Right lobe of liver (tissue), 6 donors: Measurements from ENCODE around the gene SUN1. TPM values are rescaled to one million over a fixed set of nuclear protein-coding genes. Genes with fewer than 3 reads are reported as not detected.

Experiments
- ATAC-seq, 4 donors: fragments of 200-7000 bp; cut with Tn5 transposase; one replicate each; pipeline ENCODE4 v1.9.1; 2020; ENCODE audit warnings: mild to moderate bottlenecking in 4 of 4, moderate library complexity in 4 of 4
- DNase-seq, 3 donors: peaks; one replicate each; pipeline ENCODE4 v3.0.0-alpha.2; 2020
- H3K27ac ChIP-seq, 3 donors: fragments of 200-600 bp; one replicate each; pipeline ENCODE4 v1.8.0; 2022
- H3K27me3 ChIP-seq, 2 donors: fragments of 200-600 bp; one replicate each; pipeline ENCODE4 v1.8.0; 2022
- H3K36me3 ChIP-seq, 4 donors: fragments of 200-600 bp; sonication (generic) in 1 of 4; one replicate each; pipeline versions ENCODE4 v1.5.1 to v1.8.0; 2017 to 2022; ENCODE audit warnings: control low read depth in 1 of 4
- H3K4me1 ChIP-seq, 4 donors: fragments of 200-600 bp; sonication (generic) in 1 of 4; one replicate each; pipeline versions ENCODE4 v1.5.1 to v1.8.0; 2017 to 2022; ENCODE audit warnings: control low read depth in 1 of 4
- H3K4me3 ChIP-seq, 3 donors: fragments of 200-600 bp; one replicate each; pipeline ENCODE4 v1.8.0; 2022
- H3K9me3 ChIP-seq, 4 donors: fragments of 200-600 bp; sonication (generic) in 1 of 4; one replicate each; pipeline versions ENCODE4 v1.5.1 to v1.8.0; 2017 to 2022; ENCODE audit warnings: control low read depth in 1 of 4
- POLR2A ChIP-seq: fragments of 450-650 bp; IDR thresholded peaks from one replicate; pipeline ENCODE4 v1.6.1; 2017; ENCODE audit warnings: antibody characterized with exemption, mild to moderate bottlenecking
- WGBS: methylation state at CpG from one replicate; pipeline ENCODE4 v1.1.6; 2018; ENCODE audit warnings: low coverage, low lambda C conversion rate; ENCODE audit not compliant: insufficient coverage; ENCODE audit errors: missing lambda C conversion rate; 5-methylcytosine and 5-hydroxymethylcytosine counted together
- intact Hi-C, 2 donors: fragments of 100-400 bp; cut with DNase I; formaldehyde crosslinking; loops; one replicate each; pipeline versions ENCODE4 v1.11.2 to v1.14.1; 2022
- total RNA-seq, 6 experiments: library from RNA; depleted of rRNA in 2 of 6; stranded (reverse); fragments of >200 nt in 2 of 6; fragmentation: NEBNext Ultra II Directional in 3 of 6; extraction: Animal tissue kit (Norgen Biotek cat#: 25700) in 3 of 6; gene quantifications; one replicate each; pipeline versions ENCODE4 v1.1.0 to v1.2.4, GENCODE V29; 2016 to 2023
- TF ChIP-seq, protein P1 (sequence below), 4 donors: fragments of 200-600 bp in 3 of 4; fragments of 450-650 bp in 1 of 4; IDR thresholded peaks; one replicate each; pipeline versions ENCODE4 v1.5.1 to v1.8.0; 2016 to 2022; ENCODE audit warnings: antibody characterized with exemption in 4 of 4, mild to moderate bottlenecking in 2 of 4
- donor health status: DM: no; HTN: yes; CAD: no.
- donor health status: DM: no; HTN: no; CAD: no.
- donor health status: DM: no; HTN: no; CAD: no.
- donor health status: DM: no; HTN: yes; CAD: no.
- donor health status: DM: no; HTN: yes; CAD: no.

Gene SUN1
- total RNA-seq, 6 experiments from 2014 or later, result 33.4 to 54.0 (median 48.7) TPM

- peaks cover 0 to 81% (median 19%) of the 10 kb centered on the region in 4 donors for H3K4me1 ChIP-seq
Observed at GRCh38 chr7:884191-885003, 52.1 kb downstream of the SUN1 start.

DNA sequence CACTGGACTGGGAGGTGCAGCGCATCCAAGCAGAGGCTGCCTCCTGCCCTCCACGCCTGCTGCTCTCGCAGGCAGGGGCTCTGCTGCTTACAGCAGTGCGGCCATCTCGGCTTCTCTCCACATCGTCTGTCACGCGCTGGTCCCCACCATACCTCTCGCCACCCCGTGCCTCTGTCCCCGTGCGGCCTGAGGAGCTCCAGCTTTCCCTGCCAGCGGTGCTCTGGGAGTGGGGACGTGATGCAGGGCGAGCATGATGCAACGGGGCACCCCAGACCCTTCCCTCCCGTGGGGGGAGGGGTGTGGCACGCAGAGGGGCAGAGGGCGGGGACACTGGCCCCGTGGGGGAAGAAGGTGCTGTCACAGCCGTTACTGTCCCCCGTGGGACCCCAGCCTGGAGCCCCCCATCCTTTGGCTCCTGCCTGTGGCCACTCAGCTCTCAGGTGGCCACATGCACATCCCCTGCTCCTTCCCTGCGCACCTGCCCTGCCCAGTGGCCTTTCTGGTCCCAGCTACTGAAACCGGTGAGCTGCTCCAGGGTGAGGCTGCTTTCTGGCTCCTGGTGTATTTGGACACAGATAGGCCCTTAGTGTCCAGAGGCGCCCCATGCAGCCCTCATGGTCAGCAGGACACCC, 53.1 kb downstream of the SUN1 start:
- Histone ChIP-seq H3K27me3 (no peaks in the 10 kb centered on the region), H3K4me1 (peaks cover 0 to 71% (median 15%) of the 10 kb centered on the region in 4 donors), H3K27ac (no peak overlapping the region), H3K9me3 (no peaks in the 10 kb centered on the region), H3K4me3 (no peak overlapping the region), H3K36me3 (peaks cover 0 to 30% (median 9%) of the 10 kb centered on the region in 4 donors)
- intact Hi-C loops, result loop anchor here in 1 of 2 donors (10.0 kb wide), 1 partner anchor 561 kb away; no protein-coding TSS in a partner anchor
- DNase-seq (peak in 2 of 3 donors; percentile 19 to 43), ATAC-seq (no peak)
- TF ChIP-seq, protein P1, sequence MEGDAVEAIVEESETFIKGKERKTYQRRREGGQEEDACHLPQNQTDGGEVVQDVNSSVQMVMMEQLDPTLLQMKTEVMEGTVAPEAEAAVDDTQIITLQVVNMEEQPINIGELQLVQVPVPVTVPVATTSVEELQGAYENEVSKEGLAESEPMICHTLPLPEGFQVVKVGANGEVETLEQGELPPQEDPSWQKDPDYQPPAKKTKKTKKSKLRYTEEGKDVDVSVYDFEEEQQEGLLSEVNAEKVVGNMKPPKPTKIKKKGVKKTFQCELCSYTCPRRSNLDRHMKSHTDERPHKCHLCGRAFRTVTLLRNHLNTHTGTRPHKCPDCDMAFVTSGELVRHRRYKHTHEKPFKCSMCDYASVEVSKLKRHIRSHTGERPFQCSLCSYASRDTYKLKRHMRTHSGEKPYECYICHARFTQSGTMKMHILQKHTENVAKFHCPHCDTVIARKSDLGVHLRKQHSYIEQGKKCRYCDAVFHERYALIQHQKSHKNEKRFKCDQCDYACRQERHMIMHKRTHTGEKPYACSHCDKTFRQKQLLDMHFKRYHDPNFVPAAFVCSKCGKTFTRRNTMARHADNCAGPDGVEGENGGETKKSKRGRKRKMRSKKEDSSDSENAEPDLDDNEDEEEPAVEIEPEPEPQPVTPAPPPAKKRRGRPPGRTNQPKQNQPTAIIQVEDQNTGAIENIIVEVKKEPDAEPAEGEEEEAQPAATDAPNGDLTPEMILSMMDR (IDR thresholded peaks at IDR 0.05), result no peak
- TF ChIP-seq POLR2A, result no peak
- 100% methylated on average over 1 of the region's 25 CpGs for WGBS

More at GRCh38 chr7:884191-885003, 52.1 kb downstream of the SUN1 start:
- H3K9me3 ChIP-seq, result no peaks in the 10 kb centered on the region
- H3K4me3 ChIP-seq, result no peak overlapping the region
- ATAC-seq, result peak in 1 of 4 donors; percentile 17
- peak in 2 of 3 donors; percentile 35 to 57 for DNase-seq
- H3K36me3 ChIP-seq, result peaks cover 0 to 30% (median 9%) of the 10 kb centered on the region in 4 donors
- no peak for TF ChIP-seq POLR2A
- TF ChIP-seq, protein P1 (IDR thresholded peaks at IDR 0.05), result no peak
- intact Hi-C loops, result loop anchor here in 1 of 2 donors (10.0 kb wide), 1 partner anchor 560 kb away; no protein-coding TSS in a partner anchor
- no peaks in the 10 kb centered on the region for H3K27me3 ChIP-seq
- 73% methylated on average over 8 of the region's 31 CpGs for WGBS
- H3K27ac ChIP-seq, result peak overlapping the region in 1 of 3 donors; percentile 12

DNA sequence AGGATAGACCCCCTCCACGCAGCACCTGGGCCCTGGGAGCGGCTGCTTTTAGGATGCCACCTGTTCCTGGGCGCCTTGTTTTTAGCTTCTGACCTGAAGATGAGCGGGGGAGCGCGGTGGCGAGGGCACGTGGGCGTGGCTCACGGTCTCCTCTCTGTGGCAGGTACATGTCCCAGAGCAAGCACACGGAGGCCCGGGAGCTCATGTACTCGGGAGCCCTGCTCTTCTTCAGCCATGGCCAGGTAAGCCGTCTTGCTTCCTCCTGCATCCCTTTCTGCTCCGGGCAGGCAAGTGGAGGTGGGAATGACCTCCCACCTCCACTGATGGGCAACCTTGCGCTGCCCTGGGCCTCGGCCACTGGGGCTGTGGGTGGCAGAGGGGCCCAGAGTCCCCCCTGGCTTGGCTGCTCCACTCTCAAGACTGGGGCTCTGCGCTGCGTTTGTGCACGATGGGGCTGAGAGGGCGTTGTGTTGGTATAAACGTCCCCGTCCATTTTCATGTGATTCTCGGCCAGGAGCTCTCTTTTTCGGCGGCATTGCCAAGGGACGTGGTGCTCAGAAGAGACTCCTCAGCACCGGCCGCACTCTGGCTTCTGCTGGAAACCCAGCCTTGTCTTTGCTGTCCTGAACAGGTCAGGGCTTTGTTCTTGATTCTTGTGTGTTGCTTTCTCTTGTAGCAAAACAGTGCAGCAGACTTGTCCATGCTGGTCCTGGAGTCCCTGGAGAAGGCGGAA, 53.8 kb downstream of the SUN1 start:
- 0% methylated on average over 1 of the region's 30 CpGs for WGBS
- no peak for ATAC-seq
- peak overlapping the region in 1 of 3 donors; percentile 78 for H3K27ac ChIP-seq
- no peaks in the 10 kb centered on the region for H3K9me3 ChIP-seq
- intact Hi-C loops, result loop anchor here in 1 of 2 donors (10.0 kb wide), 1 partner anchor 561 kb away; no protein-coding TSS in a partner anchor
- H3K36me3 ChIP-seq, result peaks cover 0 to 35% (median 15%) of the 10 kb centered on the region in 4 donors
- H3K4me1 ChIP-seq, result peaks cover 0 to 64% (median 13%) of the 10 kb centered on the region in 4 donors
- DNase-seq, result peak in 1 of 3 donors; percentile 11
- TF ChIP-seq, protein P1 (IDR thresholded peaks at IDR 0.05), result no peak
- no peak for TF ChIP-seq POLR2A
- no peaks in the 10 kb centered on the region for H3K27me3 ChIP-seq
- H3K4me3 ChIP-seq, result no peak overlapping the region
